RWPE2 (cell line): ENCODE measurements around the gene AOAH.

Experiments
- ATAC-seq: fragments of 200-7000 bp; cut with Tn5 transposase; 3 replicates; pipeline ENCODE4 v1.9.1; 2021; ENCODE audit warnings: low read depth
- DNase-seq: peaks from one replicate; pipeline ENCODE4 v3.0.0-alpha.2; 2020; ENCODE audit warnings: low spot score
- H3K27ac ChIP-seq: fragments of 450-650 bp; 2 replicates; pipeline ENCODE4 v1.5.1; 2017; ENCODE audit warnings: mild to moderate bottlenecking; ENCODE audit not compliant: poor library complexity, severe bottlenecking
- H3K27me3 ChIP-seq: fragments of 250-450 bp; sonication (Bioruptor Pico); 2 replicates; pipeline ENCODE4 v1.5.1; 2021; ENCODE audit warnings: mild to moderate bottlenecking, moderate library complexity; ENCODE audit not compliant: insufficient read depth, poor library complexity, severe bottlenecking
- H3K36me3 ChIP-seq: fragments of 250-450 bp; sonication (Bioruptor Pico); 2 replicates; pipeline ENCODE4 v1.5.1; 2020; ENCODE audit warnings: low read depth, mild to moderate bottlenecking, moderate library complexity
- H3K4me1 ChIP-seq: fragments of 250-450 bp; sonication (Bioruptor Pico); 2 replicates; pipeline ENCODE4 v1.5.1; 2021; ENCODE audit warnings: mild to moderate bottlenecking, moderate library complexity; ENCODE audit not compliant: insufficient read depth, poor library complexity, severe bottlenecking
- H3K4me3 ChIP-seq: fragments of 250-450 bp; sonication (Bioruptor Pico); 2 replicates; pipeline ENCODE4 v1.5.1; 2021; ENCODE audit warnings: mild to moderate bottlenecking, moderate library complexity; ENCODE audit not compliant: severe bottlenecking
- H3K9me3 ChIP-seq: fragments of 250-450 bp; sonication (Bioruptor Pico); 2 replicates; pipeline ENCODE4 v1.5.1; 2021; ENCODE audit warnings: mild to moderate bottlenecking, moderate library complexity; ENCODE audit not compliant: severe bottlenecking
- CTCF ChIP-seq: fragments of 450-650 bp; IDR thresholded peaks from one replicate; pipeline ENCODE4 v1.5.1; 2017; ENCODE audit warnings: mild to moderate bottlenecking, moderate library complexity; ENCODE audit not compliant: poor library complexity, severe bottlenecking

The AOAH gene

GRCh38 chr7:36562121-36562520, 162.2 kb downstream of the AOAH start:
- Histone ChIP-seq H3K4me1 (no peaks in the 10 kb centered on the region), H3K4me3 (no peak overlapping the region), H3K36me3 (no peaks in the 10 kb centered on the region), H3K27ac (no peak overlapping the region), H3K9me3 (no peaks in the 10 kb centered on the region), H3K27me3 (no peaks in the 10 kb centered on the region)
- no peak for DNase-seq
- ATAC-seq = no peak
- no peak for TF ChIP-seq CTCF

GRCh38 chr7:36549029-36549428, 175.3 kb downstream of the AOAH start:
- DNase-seq (no peak), ATAC-seq (no peak)
- H3K9me3 ChIP-seq = no peaks in the 10 kb centered on the region
- H3K27me3 ChIP-seq = peaks cover 3% of the 10 kb centered on the region
- H3K36me3 ChIP-seq = no peaks in the 10 kb centered on the region
- H3K4me1 ChIP-seq = no peaks in the 10 kb centered on the region
- no peak for TF ChIP-seq CTCF
- H3K27ac ChIP-seq = no peak overlapping the region
- H3K4me3 ChIP-seq = no peak overlapping the region

GRCh38 chr7:36547416-36547815, 176.9 kb downstream of the AOAH start:
- Histone ChIP-seq H3K27ac (no peak overlapping the region), H3K27me3 (peaks cover 3% of the 10 kb centered on the region), H3K4me1 (no peaks in the 10 kb centered on the region), H3K9me3 (no peaks in the 10 kb centered on the region), H3K4me3 (no peak overlapping the region), H3K36me3 (no peaks in the 10 kb centered on the region)
- TF ChIP-seq CTCF = no peak
- DNase-seq = no peak
- no peak for ATAC-seq

- Histone ChIP-seq H3K36me3 (no peaks in the 10 kb centered on the region), H3K4me1 (no peaks in the 10 kb centered on the region), H3K27me3 (peaks cover 3% of the 10 kb centered on the region), H3K9me3 (no peaks in the 10 kb centered on the region), H3K27ac (no peak overlapping the region), H3K4me3 (no peak overlapping the region)
- no peak for TF ChIP-seq CTCF
- ATAC-seq (no peak), DNase-seq (no peak)
Observed at GRCh38 chr7:36546331-36546730, 178.0 kb downstream of the AOAH start.

- Histone ChIP-seq H3K4me3 (no peak overlapping the region), H3K9me3 (no peaks in the 10 kb centered on the region), H3K27ac (no peak overlapping the region), H3K4me1 (no peaks in the 10 kb centered on the region), H3K36me3 (no peaks in the 10 kb centered on the region), H3K27me3 (peaks cover 3% of the 10 kb centered on the region)
- ATAC-seq (no peak), DNase-seq (no peak)
- TF ChIP-seq CTCF = no peak
Observed at GRCh38 chr7:36545291-36545690, 179.0 kb downstream of the AOAH start.
